Retinal pigment epithelial cell (primary cell): ENCODE measurements around the gene FRMD8.

Source experiments
- DNase-seq: peaks from one replicate; pipeline ENCODE4 v3.0.0-alpha.2; 2010; ENCODE audit warnings: low read depth
- H3K4me3 ChIP-seq: 2 replicates; pipeline ENCODE4 v1.5.1; 2011; ENCODE audit warnings: mild to moderate bottlenecking, low read length, control low read depth, moderate library complexity
- CTCF ChIP-seq: conservative IDR thresholded peaks from 2 replicates; pipeline ENCODE4 v1.5.1; 2011; ENCODE audit warnings: low read depth, low read length, control low read depth, inconsistent platforms

Gene FRMD8

GRCh38 chr11:65386307-65387140 is at the start of gene FRMD8:
Gene FRMD8, plus strand, starts transcription at chr11:65386637. Its CDS starts 400 bp downstream, at chr11:65387037.
- TF ChIP-seq CTCF = no peak
- H3K4me3 ChIP-seq = peak within 1 kb of the TSS; percentile 84
- no peak for DNase-seq

GRCh38 chr11:65338676-65339075 is 47.8 kb upstream of the FRMD8 start:
- H3K4me3 ChIP-seq = no peak overlapping the region
- TF ChIP-seq CTCF = no peak
- no peak for DNase-seq

- TF ChIP-seq CTCF = no peak
- H3K4me3 ChIP-seq = no peak overlapping the region
- DNase-seq = no peak
Measured at GRCh38 chr11:65340226-65340625, 46.2 kb upstream of the FRMD8 start.

- no peak for DNase-seq
- no peak overlapping the region for H3K4me3 ChIP-seq
- no peak for TF ChIP-seq CTCF
Measured at GRCh38 chr11:65341856-65342255, 44.6 kb upstream of the FRMD8 start.

GRCh38 chr11:65351511-65351910 is 34.9 kb upstream of the FRMD8 start:
- DNase-seq = no peak
- no peak overlapping the region for H3K4me3 ChIP-seq
- no peak for TF ChIP-seq CTCF

- peak; percentile 48 for TF ChIP-seq CTCF
- no peak overlapping the region for H3K4me3 ChIP-seq
- DNase-seq = no peak
Measured at GRCh38 chr11:65352783-65353182, 33.7 kb upstream of the FRMD8 start.

GRCh38 chr11:65353376-65353775 is 33.1 kb upstream of the FRMD8 start:
- no peak overlapping the region for H3K4me3 ChIP-seq
- no peak for DNase-seq
- no peak for TF ChIP-seq CTCF
